Tibial nerve (tissue), 4 donors: ENCODE data around the gene ZSCAN31. TPM values are rescaled to one million over a fixed set of nuclear protein-coding genes. Genes with fewer than 3 reads are reported as not detected.

ENCODE experiments used
- DNase-seq, 2 donors: peaks; one replicate each; pipeline ENCODE4 v3.0.0-alpha.2; 2019; ENCODE audit warnings: low spot score in 2 of 2
- H3K27ac ChIP-seq, 4 donors: fragments of 200-600 bp; sonication (generic) in 3 of 4; one replicate each; pipeline ENCODE4 v1.5.1; 2017 to 2019; ENCODE audit warnings: mild to moderate bottlenecking in 1 of 4
- H3K27me3 ChIP-seq, 2 donors: fragments of 200-600 bp; sonication (generic) in 1 of 2; one replicate each; pipeline versions ENCODE4 v1.5.1 to v1.6.0; 2017 to 2019
- H3K36me3 ChIP-seq, 3 donors: fragments of 200-600 bp; sonication (generic); one replicate each; pipeline ENCODE4 v1.5.1; 2018 to 2019
- H3K4me1 ChIP-seq, 4 donors: fragments of 200-600 bp; sonication (generic) in 3 of 4; one replicate each; pipeline ENCODE4 v1.5.1; 2017 to 2019
- H3K4me3 ChIP-seq, 4 donors: fragments of 200-600 bp; sonication (generic) in 3 of 4; one replicate each; pipeline ENCODE4 v1.5.1; 2017 to 2019; ENCODE audit warnings: mild to moderate bottlenecking in 1 of 4, moderate library complexity in 1 of 4
- H3K9me3 ChIP-seq, 4 donors: fragments of 200-600 bp; sonication (generic) in 3 of 4; one replicate each; pipeline ENCODE4 v1.5.1; 2017 to 2019
- EP300 ChIP-seq, 2 donors: sonication (generic); formaldehyde crosslinking; IDR thresholded peaks; one replicate each; pipeline ENCODE4 v1.6.1; 2017; ENCODE audit warnings: antibody characterized with exemption in 2 of 2, mild to moderate bottlenecking in 1 of 2
- POLR2A ChIP-seq, 2 donors: fragments of 450-650 bp; IDR thresholded peaks; one replicate each; pipeline ENCODE4 v1.6.1; 2017; ENCODE audit warnings: antibody characterized with exemption in 2 of 2, mild to moderate bottlenecking in 2 of 2, moderate library complexity in 2 of 2
- WGBS, 2 donors: methylation state at CpG; one replicate each; pipeline ENCODE4 v1.1.5; 2018; 5-methylcytosine and 5-hydroxymethylcytosine counted together
- total RNA-seq, 4 donors: library from RNA; depleted of rRNA; stranded (reverse); fragments of >200 nt; gene quantifications; one replicate each; pipeline ENCODE4 v1.1.0, GENCODE V29; 2016
- TF ChIP-seq, protein P1 (sequence below), 5 experiments: fragments of 200-600 bp in 3 of 5; fragments of 450-650 bp in 2 of 5; sonication (generic) in 3 of 5; IDR thresholded peaks; one replicate each; pipeline ENCODE4 v1.5.1; 2016 to 2019; ENCODE audit warnings: antibody characterized with exemption in 5 of 5, mild to moderate bottlenecking in 3 of 5, moderate library complexity in 2 of 5

ZSCAN31 gene
- total RNA-seq, 4 donors from 2014 or later, result 6.3 to 12.8 (median 9.2) TPM

DNA sequence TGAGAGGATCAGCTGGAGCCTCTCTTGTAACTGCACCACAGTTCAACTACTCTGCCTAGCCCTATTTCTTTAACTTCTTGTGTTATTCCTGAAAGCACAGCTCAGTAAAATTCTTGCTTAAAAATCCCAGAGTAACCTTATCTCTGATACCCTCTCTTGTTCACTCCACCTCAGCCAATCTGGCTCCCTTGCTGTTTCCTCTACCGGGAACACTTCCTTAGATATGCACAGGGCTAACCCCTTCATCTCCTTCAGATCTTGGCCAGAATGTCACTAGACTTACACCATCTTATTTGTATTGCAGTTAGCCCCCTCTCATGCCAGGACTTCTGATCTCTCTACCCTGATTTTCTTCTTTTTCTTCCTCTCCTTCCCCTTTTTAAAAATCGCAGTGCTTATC is 11.2 kb upstream of the ZSCAN31 start:
- Histone ChIP-seq H3K4me3 (no peak overlapping the region), H3K27ac (no peak overlapping the region), H3K4me1 (peaks cover 0 to 19% (median 7%) of the 10 kb centered on the region in 4 donors), H3K36me3 (no peaks in the 10 kb centered on the region), H3K9me3 (no peaks in the 10 kb centered on the region), H3K27me3 (no peaks in the 10 kb centered on the region)
- DNase-seq, result no peak
- TF ChIP-seq, protein P1, sequence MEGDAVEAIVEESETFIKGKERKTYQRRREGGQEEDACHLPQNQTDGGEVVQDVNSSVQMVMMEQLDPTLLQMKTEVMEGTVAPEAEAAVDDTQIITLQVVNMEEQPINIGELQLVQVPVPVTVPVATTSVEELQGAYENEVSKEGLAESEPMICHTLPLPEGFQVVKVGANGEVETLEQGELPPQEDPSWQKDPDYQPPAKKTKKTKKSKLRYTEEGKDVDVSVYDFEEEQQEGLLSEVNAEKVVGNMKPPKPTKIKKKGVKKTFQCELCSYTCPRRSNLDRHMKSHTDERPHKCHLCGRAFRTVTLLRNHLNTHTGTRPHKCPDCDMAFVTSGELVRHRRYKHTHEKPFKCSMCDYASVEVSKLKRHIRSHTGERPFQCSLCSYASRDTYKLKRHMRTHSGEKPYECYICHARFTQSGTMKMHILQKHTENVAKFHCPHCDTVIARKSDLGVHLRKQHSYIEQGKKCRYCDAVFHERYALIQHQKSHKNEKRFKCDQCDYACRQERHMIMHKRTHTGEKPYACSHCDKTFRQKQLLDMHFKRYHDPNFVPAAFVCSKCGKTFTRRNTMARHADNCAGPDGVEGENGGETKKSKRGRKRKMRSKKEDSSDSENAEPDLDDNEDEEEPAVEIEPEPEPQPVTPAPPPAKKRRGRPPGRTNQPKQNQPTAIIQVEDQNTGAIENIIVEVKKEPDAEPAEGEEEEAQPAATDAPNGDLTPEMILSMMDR (IDR thresholded peaks at IDR 0.05), result no peak
- TF ChIP-seq POLR2A (IDR thresholded peaks at IDR 0.05), result no peak
- TF ChIP-seq EP300 (IDR thresholded peaks at IDR 0.05), result no peak
- 25 to 34% methylated on average over 2 of the region's 2 CpGs for WGBS, 2 donors

DNA sequence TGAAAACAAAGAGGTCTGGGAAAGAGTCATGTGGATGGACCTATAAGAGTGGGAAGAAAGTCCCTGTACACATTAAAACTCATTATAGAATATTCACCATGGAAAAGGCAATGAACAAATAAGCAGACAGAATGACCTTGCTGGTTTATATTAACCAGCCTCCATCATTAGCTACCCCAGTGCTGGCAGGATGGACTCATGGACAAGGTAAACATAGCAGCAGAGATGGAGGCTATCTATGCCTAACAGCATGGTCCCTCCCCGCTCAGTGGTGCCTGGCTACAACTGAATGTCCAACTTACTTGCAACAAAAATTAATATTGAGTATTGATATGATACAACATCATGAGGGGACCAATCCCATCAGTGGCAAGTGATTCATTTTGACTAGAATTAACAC is 9.3 kb upstream of the ZSCAN31 start:
- WGBS, 2 donors, result 96 to 100% methylated on average over 1 of the region's 1 CpG
- DNase-seq, result no peak
- TF ChIP-seq, protein P1 (IDR thresholded peaks at IDR 0.05), result no peak
- no peak for TF ChIP-seq EP300 (IDR thresholded peaks at IDR 0.05)
- TF ChIP-seq POLR2A (IDR thresholded peaks at IDR 0.05), result no peak

DNA sequence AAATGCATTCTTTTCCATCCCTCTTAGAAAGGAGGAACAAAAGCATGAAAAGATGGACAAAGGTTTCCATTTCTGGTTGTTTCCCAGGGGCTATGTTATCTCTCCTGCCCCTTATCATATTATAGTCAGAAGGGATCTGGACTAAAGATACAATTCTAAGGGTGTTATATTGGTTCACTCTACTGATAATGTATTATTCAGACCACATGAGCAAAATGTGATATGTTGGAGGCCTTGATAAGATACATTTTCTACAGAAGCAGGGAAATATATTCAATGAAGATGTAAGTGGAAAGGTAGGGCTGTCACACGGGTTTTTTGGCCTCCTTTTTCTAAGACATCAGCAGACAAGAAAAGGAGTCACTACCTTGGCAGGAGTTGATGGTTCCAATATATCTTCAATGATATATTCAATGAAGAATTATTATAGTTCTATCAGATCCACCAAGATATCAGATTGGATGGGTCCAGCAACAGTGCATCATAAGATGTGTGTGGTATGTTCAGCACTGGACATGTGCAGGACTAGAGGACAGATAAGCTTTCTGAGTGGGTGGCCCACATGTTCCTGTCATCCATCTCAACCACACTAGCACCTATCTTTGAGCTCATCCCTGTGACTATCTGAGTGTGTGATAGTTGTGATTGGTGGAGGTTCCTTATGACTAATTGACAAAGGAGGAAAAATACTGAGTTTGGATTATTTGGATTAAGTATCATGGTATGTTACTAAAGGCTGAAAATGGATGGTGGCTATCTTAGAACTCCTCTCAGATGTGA is 8.1 kb upstream of the ZSCAN31 start:
- Histone ChIP-seq H3K27ac (no peak overlapping the region), H3K4me3 (no peak overlapping the region), H3K9me3 (no peaks in the 10 kb centered on the region), H3K4me1 (no peaks in the 10 kb centered on the region), H3K36me3 (no peaks in the 10 kb centered on the region), H3K27me3 (no peaks in the 10 kb centered on the region)
- 63 to 64% methylated on average over 1 of the region's 1 CpG for WGBS, 2 donors
- no peak for DNase-seq
- TF ChIP-seq POLR2A (IDR thresholded peaks at IDR 0.05) (no peak), EP300 (IDR thresholded peaks at IDR 0.05) (no peak)
- TF ChIP-seq, protein P1 (IDR thresholded peaks at IDR 0.05), result no peak

More for the DNA sequence above, 9.3 kb upstream of the ZSCAN31 start:
- Histone ChIP-seq H3K4me1 (peaks cover 0 to under 1% (median 0%) of the 10 kb centered on the region in 4 donors), H3K27ac (no peak overlapping the region), H3K9me3 (no peaks in the 10 kb centered on the region), H3K27me3 (no peaks in the 10 kb centered on the region), H3K4me3 (no peak overlapping the region), H3K36me3 (no peaks in the 10 kb centered on the region)

DNA sequence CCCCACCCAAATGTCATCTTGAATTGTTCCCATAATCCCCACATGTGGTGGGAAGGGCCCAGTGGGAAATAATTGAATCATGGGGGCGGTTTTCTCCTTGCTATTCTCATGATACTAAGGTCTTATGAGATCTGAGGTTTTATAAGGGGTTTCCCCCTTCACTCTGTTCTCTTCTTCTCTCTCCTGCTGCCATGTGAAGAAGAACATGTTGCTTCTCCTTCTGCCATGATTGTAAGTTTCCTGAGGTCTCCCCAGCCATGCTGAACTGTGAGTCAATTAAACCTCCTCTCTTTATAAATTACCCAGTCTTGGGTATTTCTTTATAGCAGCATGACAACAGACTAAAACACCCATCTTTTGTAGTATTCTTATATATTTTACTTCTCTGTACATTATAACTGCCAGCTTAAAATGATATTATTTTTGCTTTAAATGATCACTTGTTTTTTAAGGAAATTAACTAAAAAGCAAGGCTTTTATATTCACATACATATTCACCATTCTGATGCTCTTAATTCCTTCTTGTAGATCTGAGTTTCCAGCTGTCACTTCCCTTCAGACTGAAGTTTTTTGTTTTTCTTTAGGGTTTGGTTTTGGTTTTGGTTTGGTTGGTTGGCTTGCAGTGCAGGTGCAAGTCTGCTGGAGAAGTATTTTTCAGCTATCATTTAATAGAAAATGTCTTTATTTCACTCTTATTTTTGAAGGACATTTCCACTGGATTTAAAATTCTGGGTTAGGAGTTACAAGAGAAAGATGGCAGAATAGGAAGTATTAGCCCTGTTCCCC is 4.6 kb upstream of the ZSCAN31 start:
- H3K27ac ChIP-seq, result no peak overlapping the region
- TF ChIP-seq EP300 (IDR thresholded peaks at IDR 0.05), result no peak
- TF ChIP-seq, protein P1 (IDR thresholded peaks at IDR 0.05), result no peak
- no peak for TF ChIP-seq POLR2A (IDR thresholded peaks at IDR 0.05)
- no peaks in the 10 kb centered on the region for H3K9me3 ChIP-seq
- DNase-seq, result no peak
- WGBS, 2 donors, result 75 to 86% methylated on average over 1 of the region's 1 CpG
- no peaks in the 10 kb centered on the region for H3K27me3 ChIP-seq
- H3K36me3 ChIP-seq, result no peaks in the 10 kb centered on the region
- H3K4me3 ChIP-seq, result no peak overlapping the region
- H3K4me1 ChIP-seq, result peaks cover 0 to 10% (median 4%) of the 10 kb centered on the region in 4 donors

DNA sequence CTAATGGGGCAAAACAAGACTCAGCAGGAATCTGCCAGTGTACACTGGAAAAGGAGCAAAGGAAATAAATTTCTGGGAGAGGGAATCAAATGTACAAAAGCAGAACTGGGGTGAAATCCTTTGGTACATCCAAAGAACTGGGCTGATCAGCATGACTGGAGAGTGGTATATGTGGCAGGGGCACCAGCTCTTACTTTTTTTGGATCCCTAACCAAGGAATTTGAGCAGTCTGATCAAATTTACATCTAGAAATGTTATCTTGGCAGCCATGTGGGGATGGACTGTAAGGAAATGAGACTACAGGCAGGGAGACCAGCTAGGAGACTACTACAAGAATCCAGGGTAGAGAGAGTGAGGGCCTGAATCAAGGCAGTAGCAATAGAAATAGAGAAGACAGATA is 1.2 kb upstream of the ZSCAN31 start:
- no peak for DNase-seq
- no peak for TF ChIP-seq POLR2A (IDR thresholded peaks at IDR 0.05)
- Histone ChIP-seq H3K9me3 (no peaks in the 10 kb centered on the region), H3K4me1 (peaks cover 0 to 24% (median 8%) of the 10 kb centered on the region in 4 donors), H3K27ac (peak overlapping the region in 1 of 4 donors; percentile 94), H3K36me3 (no peaks in the 10 kb centered on the region), H3K4me3 (peak overlapping the region in 1 of 4 donors; percentile 92), H3K27me3 (no peaks in the 10 kb centered on the region)
